SK-N-SH (cell line): ENCODE results near the gene ANKRD37.

Experiments used
- CTCF ChIP-seq: fragments of 200-600 bp; sonication (generic); IDR thresholded peaks from 2 replicates; pipeline ENCODE4 v1.6.1; 2017; ENCODE audit warnings: antibody characterized with exemption, mild to moderate bottlenecking, moderate library complexity
- EP300 ChIP-seq, 2 experiments: IDR thresholded peaks; 2 replicates each; pipeline versions ENCODE4 v1.4.0 to v1.6.1; 2012; ENCODE audit warnings: borderline replicate concordance in 1 of 2, low read depth in 1 of 2, low read length in 1 of 2
- GABPA ChIP-seq: IDR thresholded peaks from 2 replicates; pipeline ENCODE4 v1.4.0; 2012; ENCODE audit warnings: low read depth, mild to moderate bottlenecking
- MAX ChIP-seq: IDR thresholded peaks from 2 replicates; pipeline ENCODE4 v1.4.0; 2012; ENCODE audit warnings: low read depth
- MXI1 ChIP-seq: IDR thresholded peaks from 2 replicates; pipeline ENCODE4 v1.6.1; 2012; ENCODE audit warnings: mild to moderate bottlenecking, low read depth, low read length, improper control_type of control experiment
- NRF1 ChIP-seq: IDR thresholded peaks from 2 replicates; pipeline ENCODE4 v1.6.1; 2012; ENCODE audit warnings: low read depth, mild to moderate bottlenecking, low read length
- RFX5 ChIP-seq: IDR thresholded peaks from 2 replicates; pipeline ENCODE4 v1.6.1; 2012; ENCODE audit warnings: mild to moderate bottlenecking, improper control_type of control experiment, low read length
- RXRA ChIP-seq: IDR thresholded peaks from 2 replicates; pipeline ENCODE4 v1.4.0; 2012; ENCODE audit warnings: low read depth, mild to moderate bottlenecking, borderline replicate concordance
- SMC3 ChIP-seq: IDR thresholded peaks from 2 replicates; pipeline ENCODE4 v1.6.1; 2012; ENCODE audit warnings: low read depth, low read length, improper control_type of control experiment
- TAF1 ChIP-seq: IDR thresholded peaks from 2 replicates; pipeline ENCODE4 v1.6.1; 2012; ENCODE audit warnings: low read depth, mild to moderate bottlenecking, low read length, moderate library complexity, borderline replicate concordance
- ZBTB33 ChIP-seq: IDR thresholded peaks from 2 replicates; pipeline ENCODE4 v1.4.0; 2012; ENCODE audit warnings: low read depth, borderline replicate concordance
- TF ChIP-seq, protein P1 (sequence below): fragments of 150-350 bp; IDR thresholded peaks from 2 replicates; pipeline ENCODE4 v1.6.1; 2017; ENCODE audit warnings: antibody characterized with exemption, low read length, low read depth, borderline replicate concordance

GRCh38 chr4:185396724-185397385 lies at the start of gene ANKRD37:
- TF ChIP-seq MXI1 (no peak), CTCF (no peak; the same call in 1 of the 2 replicates), ZBTB33 (no peak), RFX5 (no peak), NRF1 (no peak), SMC3 (no peak), EP300 (IDR thresholded peaks at IDR 0.05; ENCODE audit: borderline replicate concordance in 1 of 2, low read depth in 1 of 2, low read length in 1 of 2) (no peak), GABPA (no peak), RXRA (no peak), MAX (no peak), TAF1 (no peak)
- TF ChIP-seq, protein P1, sequence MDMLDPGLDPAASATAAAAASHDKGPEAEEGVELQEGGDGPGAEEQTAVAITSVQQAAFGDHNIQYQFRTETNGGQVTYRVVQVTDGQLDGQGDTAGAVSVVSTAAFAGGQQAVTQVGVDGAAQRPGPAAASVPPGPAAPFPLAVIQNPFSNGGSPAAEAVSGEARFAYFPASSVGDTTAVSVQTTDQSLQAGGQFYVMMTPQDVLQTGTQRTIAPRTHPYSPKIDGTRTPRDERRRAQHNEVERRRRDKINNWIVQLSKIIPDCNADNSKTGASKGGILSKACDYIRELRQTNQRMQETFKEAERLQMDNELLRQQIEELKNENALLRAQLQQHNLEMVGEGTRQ, result no peak
